Stimulated activated CD8-positive, alpha-beta memory T cell treated with anti-CD3 and anti-CD28 coated beads, Interleukin-15, amount 100 ng/mL, for 4 hours (primary cell): ENCODE data around the gene TNNC2.

ENCODE experiments used
- DNase-seq, 2 donors: peaks; one replicate each; pipeline ENCODE4 v3.0.0-alpha.2; 2020; ENCODE audit warnings: low read depth in 2 of 2

The TNNC2 gene

DNA sequence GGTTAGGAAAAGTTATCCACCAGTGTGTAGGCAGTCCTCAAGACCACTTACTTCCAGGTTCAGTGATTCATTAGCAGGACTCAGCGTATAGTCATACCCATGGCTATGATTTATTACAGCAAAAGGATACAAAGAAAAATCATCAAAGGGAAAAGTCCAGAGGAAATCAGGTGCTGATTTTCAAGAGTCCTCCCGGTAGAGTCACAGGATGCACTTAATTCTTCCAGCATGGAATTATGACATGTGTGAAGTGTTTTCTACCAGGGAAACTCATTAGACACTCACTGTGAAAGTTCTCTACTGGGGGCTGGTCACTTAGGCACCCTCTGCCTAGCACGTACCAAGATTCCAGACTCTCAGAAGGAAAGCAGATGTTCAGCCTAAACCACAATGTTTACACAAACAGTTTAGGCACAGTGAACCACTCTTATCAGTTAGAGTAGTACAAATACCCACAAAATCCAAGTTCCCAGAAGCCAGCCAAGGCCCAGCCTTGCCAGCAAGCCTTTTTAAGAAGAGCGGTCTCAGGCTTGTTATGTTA lies 45.7 kb downstream of the TNNC2 start:
- DNase-seq, result no peak

DNA sequence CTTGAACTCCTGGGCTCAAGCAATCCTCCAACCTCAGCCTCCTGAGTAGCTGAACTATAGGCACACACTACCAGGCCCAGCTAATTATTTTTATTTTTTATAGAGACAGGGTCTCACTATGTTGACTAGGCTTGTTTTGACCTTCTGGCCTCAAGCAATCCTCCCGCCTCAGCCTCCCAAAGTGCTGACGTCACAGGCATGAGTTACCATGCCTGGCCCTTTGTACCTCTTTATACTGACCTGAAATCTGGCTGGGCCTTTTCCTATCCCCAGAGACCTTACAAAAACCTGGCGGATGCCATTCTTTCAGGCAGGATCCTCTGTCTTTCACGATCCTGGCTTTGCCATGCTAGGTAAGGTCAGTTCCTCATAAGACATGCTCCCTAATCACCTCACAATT lies 47.0 kb downstream of the TNNC2 start:
- DNase-seq, result no peak

DNA sequence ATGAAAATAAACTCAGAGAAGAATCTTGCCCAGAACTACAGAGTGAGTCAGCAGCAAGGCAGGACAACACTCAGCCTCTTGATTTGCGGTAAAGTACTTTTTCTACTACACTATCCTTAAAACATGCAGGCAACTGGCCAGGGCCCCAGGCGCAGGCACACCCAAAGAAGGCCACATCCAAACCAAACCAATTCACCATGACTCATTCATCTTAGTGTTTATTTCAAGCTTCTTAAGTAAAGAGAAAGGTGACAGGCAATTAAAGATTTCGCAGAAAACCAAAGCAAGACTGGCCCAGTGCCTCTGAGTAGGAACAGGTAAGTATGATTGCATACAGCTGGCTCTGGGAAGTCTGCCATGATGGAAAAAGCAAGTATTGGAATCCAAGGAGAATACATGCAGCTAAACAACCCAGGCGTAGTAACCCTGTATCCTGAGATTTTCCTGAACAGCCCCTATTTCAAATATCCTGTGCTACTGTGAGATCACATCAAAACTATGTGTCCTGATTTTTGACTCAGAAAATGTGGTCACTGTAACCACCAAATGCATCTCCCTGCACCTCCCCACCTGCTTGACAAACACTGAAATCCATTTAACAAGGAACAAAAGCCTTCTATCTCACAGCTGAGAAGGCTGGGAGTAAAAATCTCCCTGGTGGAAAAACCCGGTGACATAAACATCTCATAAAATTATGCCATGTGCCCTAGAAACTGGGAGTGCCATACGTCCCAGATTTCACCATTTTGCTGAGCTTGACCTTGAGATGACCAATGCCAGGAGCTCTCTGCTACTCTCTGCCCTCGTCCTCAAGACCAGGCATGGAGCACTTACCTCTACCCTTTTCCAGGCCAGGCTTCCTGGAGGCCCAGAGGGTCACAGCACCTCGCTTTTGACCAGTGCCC lies 47.8 kb downstream of the TNNC2 start:
- no peak for DNase-seq

DNA sequence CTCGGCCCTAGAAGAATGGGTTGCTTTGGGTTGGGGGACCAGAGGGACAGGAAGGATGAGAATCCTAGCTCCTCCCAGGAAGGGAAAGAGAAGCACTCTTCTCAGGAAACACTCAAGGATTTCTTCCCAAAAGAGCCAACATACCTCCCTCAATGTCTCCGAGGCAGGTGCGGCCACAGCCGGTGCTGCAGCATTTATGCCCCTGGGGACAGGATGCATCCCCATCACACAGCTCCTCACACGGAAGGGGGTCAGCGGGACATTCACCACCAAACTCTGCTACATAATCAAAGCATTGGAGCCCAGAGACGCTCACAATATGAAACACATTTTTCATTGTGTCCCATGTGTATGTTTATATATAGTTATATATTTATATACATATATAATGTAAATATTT lies 50.2 kb downstream of the TNNC2 start:
- no peak for DNase-seq

DNA sequence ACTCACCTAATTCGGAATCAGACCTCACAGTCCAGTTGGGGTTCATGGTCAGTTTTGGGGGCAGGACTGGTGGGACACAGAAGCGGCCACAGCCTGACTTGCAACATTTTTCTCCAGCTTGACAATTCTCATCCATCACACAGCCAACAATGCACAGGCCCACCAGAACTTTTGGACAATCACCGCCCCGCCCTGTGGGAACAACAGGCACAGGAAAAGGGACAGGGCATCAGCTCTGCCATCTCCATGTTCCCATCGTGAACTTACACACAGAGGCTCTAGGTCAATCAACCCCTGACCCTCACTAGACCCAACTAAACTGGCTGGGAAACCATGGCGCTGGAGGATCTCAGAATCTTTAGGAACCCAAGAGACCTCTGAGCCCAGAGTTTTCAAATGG lies 51.7 kb downstream of the TNNC2 start:
- DNase-seq, result no peak

DNA sequence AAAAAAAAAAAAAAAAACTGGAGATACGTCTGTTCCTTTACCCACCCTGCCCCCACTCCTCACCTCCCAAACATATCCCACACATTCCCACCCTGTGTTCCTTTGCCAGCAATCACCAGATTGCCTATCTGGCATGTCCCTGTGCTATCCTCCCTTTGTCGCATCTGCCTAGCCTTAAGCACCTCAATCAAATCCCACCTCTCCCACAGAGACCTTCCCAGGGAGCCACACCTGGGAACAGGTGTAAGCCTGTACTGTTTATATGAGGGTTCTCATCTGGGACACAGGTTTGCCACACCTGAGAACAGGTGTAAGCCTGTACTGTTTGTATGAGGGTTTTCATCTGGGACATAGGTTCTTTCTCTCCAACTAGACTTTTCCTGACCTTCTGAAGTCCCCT lies 52.2 kb downstream of the TNNC2 start:
- DNase-seq, result no peak
